IPS DF 4.7 (cell line): ENCODE data around the gene BRK1.
"Not testable (repeated sequence)": the region's sequence is repeated elsewhere in the genome, so short reads cannot be mapped to it uniquely, and the experiment has no call there.

ENCODE experiments used
- DNase-seq: peaks from one replicate; pipeline ENCODE4 v3.0.0-alpha.2; 2013; ENCODE audit warnings: low spot score; ENCODE audit errors: extremely low read depth

Gene BRK1

DNA sequence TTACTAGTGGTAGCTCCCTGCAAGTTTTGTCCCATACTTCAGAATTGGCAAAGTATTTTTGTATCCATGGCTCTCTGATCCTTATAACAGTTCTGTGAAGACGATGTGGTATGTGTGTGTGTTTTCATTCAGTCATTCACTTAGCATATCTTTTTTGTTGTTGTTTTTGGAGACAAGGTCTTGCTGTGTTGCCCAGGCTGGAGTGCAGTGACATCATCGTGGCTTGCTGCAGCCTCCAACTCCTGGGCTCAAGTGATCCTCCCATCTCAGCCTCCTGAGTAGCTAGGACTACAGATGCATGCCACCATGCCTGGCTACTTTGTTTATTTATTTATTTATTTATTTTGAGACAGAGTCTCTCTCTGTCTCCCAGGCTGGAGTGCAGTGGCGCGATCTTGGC, 60.7 kb downstream of the BRK1 start:
- DNase-seq: not testable (repeated sequence)
